DMS53 treated with DMSO at 0.1 percent for 48 hours (cell line): Measurements from ENCODE around the gene CDY2A.
"Not testable (repeated sequence)": the region's sequence is repeated elsewhere in the genome, so short reads cannot be mapped to it uniquely, and the experiment has no call there.

ENCODE experiments used
- DNase-seq: peaks from one replicate; lab custom pipeline; 2025; ENCODE audit not compliant: unreplicated experiment; lab: John Stamatoyannopoulos, UW

The CDY2A gene

GRCh38 chrY:18025487-18025886 is at the start of gene CDY2A:
TSS of gene CDY2A (plus strand) at chrY:18025787. CDS start at chrY:18026115, 328 bp downstream.
- DNase-seq, result not testable (repeated sequence)

- DNase-seq, result not testable (repeated sequence)
Observed at GRCh38 chrY:17997586-17997985, 28.0 kb upstream of the CDY2A start.

GRCh38 chrY:17998266-17998665 is 27.3 kb upstream of the CDY2A start:
- DNase-seq, result not testable (repeated sequence)

- not testable (repeated sequence) for DNase-seq
Observed at GRCh38 chrY:18023897-18024296, 1.7 kb upstream of the CDY2A start.

- DNase-seq, result not testable (repeated sequence)
Observed at GRCh38 chrY:18028845-18029244, 3.3 kb downstream of the CDY2A start.

- DNase-seq, result not testable (repeated sequence)
Observed at GRCh38 chrY:18030178-18030577, 4.6 kb downstream of the CDY2A start.

GRCh38 chrY:18034100-18034814 is 8.7 kb downstream of the CDY2A start:
- DNase-seq, result not testable (repeated sequence)

- not testable (repeated sequence) for DNase-seq
Observed at GRCh38 chrY:18034864-18035263, 9.3 kb downstream of the CDY2A start.

- not testable (repeated sequence) for DNase-seq
Observed at GRCh38 chrY:18044990-18045389, 19.4 kb downstream of the CDY2A start.

GRCh38 chrY:18048149-18049040 is 22.8 kb downstream of the CDY2A start:
- DNase-seq, result not testable (repeated sequence)

- DNase-seq, result not testable (repeated sequence)
Observed at GRCh38 chrY:18049061-18049460, 23.5 kb downstream of the CDY2A start.

- DNase-seq, result not testable (repeated sequence)
Observed at GRCh38 chrY:18056473-18056872, 30.9 kb downstream of the CDY2A start.

- not testable (repeated sequence) for DNase-seq
Observed at GRCh38 chrY:18073464-18073863, 47.9 kb downstream of the CDY2A start.
